Astrocyte of the cerebellum (primary cell): ENCODE data around the gene OR52W1.
A peak's percentile ranks its signal among the peaks of the same experiment; 100 is the strongest.

Experiments
- DNase-seq: peaks from one replicate; pipeline ENCODE4 v3.0.0-alpha.2; 2011; ENCODE audit warnings: low read depth
- H3K4me3 ChIP-seq: 2 replicates; pipeline ENCODE4 v1.5.1; 2011; ENCODE audit warnings: mild to moderate bottlenecking, low read depth, low read length, moderate library complexity
- in situ Hi-C: cut with HindIII; loops from 2 replicates; pipeline ENCODE4 v1.10.0; 2017; ENCODE audit warnings: low sequenced_read_pairs
- TF ChIP-seq, protein P1 (sequence below): IDR thresholded peaks from 2 replicates; pipeline ENCODE4 v1.5.1; 2012; ENCODE audit warnings: low read length, low read depth, moderate library complexity, mild to moderate bottlenecking; ENCODE audit errors: missing control alignments

Gene OR52W1

GRCh38 chr11:6202041-6202440 is 3.0 kb downstream of the OR52W1 start:
- DNase-seq, result peak; percentile 27
- H3K4me3 ChIP-seq, result no peak overlapping the region
- TF ChIP-seq, protein P1, sequence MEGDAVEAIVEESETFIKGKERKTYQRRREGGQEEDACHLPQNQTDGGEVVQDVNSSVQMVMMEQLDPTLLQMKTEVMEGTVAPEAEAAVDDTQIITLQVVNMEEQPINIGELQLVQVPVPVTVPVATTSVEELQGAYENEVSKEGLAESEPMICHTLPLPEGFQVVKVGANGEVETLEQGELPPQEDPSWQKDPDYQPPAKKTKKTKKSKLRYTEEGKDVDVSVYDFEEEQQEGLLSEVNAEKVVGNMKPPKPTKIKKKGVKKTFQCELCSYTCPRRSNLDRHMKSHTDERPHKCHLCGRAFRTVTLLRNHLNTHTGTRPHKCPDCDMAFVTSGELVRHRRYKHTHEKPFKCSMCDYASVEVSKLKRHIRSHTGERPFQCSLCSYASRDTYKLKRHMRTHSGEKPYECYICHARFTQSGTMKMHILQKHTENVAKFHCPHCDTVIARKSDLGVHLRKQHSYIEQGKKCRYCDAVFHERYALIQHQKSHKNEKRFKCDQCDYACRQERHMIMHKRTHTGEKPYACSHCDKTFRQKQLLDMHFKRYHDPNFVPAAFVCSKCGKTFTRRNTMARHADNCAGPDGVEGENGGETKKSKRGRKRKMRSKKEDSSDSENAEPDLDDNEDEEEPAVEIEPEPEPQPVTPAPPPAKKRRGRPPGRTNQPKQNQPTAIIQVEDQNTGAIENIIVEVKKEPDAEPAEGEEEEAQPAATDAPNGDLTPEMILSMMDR, result no peak
- in situ Hi-C loops, result no loop called here

- H3K4me3 ChIP-seq, result no peak overlapping the region
- in situ Hi-C loops, result no loop called here
- TF ChIP-seq, protein P1, result no peak
- DNase-seq, result no peak
Measured at GRCh38 chr11:6203327-6203726, 4.3 kb downstream of the OR52W1 start.

- in situ Hi-C loops, result no loop called here
- DNase-seq, result no peak
- TF ChIP-seq, protein P1, result no peak
- H3K4me3 ChIP-seq, result no peak overlapping the region
Measured at GRCh38 chr11:6204706-6205105, 5.7 kb downstream of the OR52W1 start.

- no peak within 1 kb of the TSS for H3K4me3 ChIP-seq
- TF ChIP-seq, protein P1, result no peak
- in situ Hi-C loops, result no loop called here
- DNase-seq, result no peak
Measured at GRCh38 chr11:6205366-6205765, 6.3 kb downstream of the OR52W1 start, which contains the start of gene C11orf42. Gene C11orf42, plus strand, starts transcription at chr11:6205557. Its CDS starts 59 bp downstream, at chr11:6205616.

- in situ Hi-C loops, result no loop called here
- DNase-seq, result no peak
Measured at GRCh38 chr11:6206456-6207180, 7.6 kb downstream of the OR52W1 start.

DNA sequence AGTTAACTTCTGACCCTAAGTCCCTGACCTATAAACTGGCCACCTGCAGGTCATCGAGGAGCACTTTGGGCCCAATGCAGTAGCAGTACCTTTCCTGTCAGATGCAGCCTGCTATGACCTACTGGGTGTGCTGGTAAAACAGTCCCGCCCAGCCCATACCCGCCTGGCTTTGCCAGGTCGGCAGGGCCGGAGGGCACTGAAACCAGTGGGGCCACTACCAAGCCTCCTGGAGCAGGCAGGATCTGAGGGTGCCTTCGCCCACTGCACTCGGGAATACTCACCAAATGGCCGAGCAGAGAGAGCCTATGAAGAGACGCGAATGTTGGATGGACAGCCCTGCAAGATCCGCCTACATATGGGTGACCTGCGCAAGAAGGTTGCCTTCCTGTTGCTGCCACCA is 10.8 kb downstream of the OR52W1 start:
- no peak for DNase-seq

More at GRCh38 chr11:6206456-6207180, 7.6 kb downstream of the OR52W1 start:
- H3K4me3 ChIP-seq, result no peak overlapping the region
- TF ChIP-seq, protein P1, result no peak

More for the DNA sequence above, 10.8 kb downstream of the OR52W1 start:
- TF ChIP-seq, protein P1, result no peak
- in situ Hi-C loops, result no loop called here
- H3K4me3 ChIP-seq, result no peak overlapping the region
